ENCODE data around the gene SLC43A1.

DNA sequence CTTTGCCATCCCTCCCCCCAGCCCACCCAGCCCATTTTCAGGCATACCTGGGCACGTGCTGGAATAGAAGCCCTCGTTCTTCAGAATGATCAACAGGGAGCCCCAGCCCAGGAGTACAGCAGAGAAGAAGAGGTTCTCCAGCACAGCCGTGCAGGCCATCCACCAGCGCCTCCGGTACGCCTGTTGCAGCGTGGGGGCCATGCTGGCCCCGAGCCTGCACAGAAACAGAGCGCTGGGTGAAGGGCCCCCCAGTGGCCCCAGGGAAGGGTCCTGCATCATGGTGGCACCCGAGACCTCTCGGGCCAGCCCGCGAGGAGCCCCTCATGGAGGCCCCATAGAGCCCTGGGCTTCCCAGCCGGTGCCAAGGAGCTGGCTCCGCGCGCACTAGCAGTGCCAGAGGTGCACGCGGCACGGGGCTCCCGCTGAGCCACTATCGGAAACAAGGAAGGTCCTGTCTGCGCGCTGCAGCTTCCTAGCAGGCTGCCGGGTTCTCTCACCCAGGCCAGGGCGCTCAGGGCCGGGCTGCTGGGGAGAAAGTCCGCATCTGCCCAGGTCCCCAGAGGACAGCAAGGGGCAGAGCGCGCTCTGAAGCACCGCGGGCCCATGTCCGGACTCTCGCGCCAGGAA, 1.5 kb downstream of the SLC43A1 start:
- TF ChIP-seq, protein P1, sequence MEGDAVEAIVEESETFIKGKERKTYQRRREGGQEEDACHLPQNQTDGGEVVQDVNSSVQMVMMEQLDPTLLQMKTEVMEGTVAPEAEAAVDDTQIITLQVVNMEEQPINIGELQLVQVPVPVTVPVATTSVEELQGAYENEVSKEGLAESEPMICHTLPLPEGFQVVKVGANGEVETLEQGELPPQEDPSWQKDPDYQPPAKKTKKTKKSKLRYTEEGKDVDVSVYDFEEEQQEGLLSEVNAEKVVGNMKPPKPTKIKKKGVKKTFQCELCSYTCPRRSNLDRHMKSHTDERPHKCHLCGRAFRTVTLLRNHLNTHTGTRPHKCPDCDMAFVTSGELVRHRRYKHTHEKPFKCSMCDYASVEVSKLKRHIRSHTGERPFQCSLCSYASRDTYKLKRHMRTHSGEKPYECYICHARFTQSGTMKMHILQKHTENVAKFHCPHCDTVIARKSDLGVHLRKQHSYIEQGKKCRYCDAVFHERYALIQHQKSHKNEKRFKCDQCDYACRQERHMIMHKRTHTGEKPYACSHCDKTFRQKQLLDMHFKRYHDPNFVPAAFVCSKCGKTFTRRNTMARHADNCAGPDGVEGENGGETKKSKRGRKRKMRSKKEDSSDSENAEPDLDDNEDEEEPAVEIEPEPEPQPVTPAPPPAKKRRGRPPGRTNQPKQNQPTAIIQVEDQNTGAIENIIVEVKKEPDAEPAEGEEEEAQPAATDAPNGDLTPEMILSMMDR (conservative IDR thresholded peaks at IDR 0.05; ENCODE audit: low read depth in 2 of 2) = no peak
- TF ChIP-seq EZH2 (IDR thresholded peaks at IDR 0.05; ENCODE audit: low read depth, unreplicated experiment) (no peak), EZH2phosphoT487 (IDR thresholded peaks at IDR 0.05; ENCODE audit: unreplicated experiment) (no peak), POLR2AphosphoS5 (IDR thresholded peaks at IDR 0.05; ENCODE audit: low read depth) (no peak), NANOG (IDR thresholded peaks at IDR 0.05; ENCODE audit: borderline replicate concordance) (no peak), STAT1 (IDR thresholded peaks at IDR 0.05; ENCODE audit: unreplicated experiment) (no peak)
- TF ChIP-seq, protein P2, sequence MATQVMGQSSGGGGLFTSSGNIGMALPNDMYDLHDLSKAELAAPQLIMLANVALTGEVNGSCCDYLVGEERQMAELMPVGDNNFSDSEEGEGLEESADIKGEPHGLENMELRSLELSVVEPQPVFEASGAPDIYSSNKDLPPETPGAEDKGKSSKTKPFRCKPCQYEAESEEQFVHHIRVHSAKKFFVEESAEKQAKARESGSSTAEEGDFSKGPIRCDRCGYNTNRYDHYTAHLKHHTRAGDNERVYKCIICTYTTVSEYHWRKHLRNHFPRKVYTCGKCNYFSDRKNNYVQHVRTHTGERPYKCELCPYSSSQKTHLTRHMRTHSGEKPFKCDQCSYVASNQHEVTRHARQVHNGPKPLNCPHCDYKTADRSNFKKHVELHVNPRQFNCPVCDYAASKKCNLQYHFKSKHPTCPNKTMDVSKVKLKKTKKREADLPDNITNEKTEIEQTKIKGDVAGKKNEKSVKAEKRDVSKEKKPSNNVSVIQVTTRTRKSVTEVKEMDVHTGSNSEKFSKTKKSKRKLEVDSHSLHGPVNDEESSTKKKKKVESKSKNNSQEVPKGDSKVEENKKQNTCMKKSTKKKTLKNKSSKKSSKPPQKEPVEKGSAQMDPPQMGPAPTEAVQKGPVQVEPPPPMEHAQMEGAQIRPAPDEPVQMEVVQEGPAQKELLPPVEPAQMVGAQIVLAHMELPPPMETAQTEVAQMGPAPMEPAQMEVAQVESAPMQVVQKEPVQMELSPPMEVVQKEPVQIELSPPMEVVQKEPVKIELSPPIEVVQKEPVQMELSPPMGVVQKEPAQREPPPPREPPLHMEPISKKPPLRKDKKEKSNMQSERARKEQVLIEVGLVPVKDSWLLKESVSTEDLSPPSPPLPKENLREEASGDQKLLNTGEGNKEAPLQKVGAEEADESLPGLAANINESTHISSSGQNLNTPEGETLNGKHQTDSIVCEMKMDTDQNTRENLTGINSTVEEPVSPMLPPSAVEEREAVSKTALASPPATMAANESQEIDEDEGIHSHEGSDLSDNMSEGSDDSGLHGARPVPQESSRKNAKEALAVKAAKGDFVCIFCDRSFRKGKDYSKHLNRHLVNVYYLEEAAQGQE (IDR thresholded peaks at IDR 0.05; ENCODE audit: unreplicated experiment) = no peak
